Stimulated activated CD4-positive, alpha-beta T cell treated with anti-CD3 and anti-CD28 coated beads, Interleukin-2, amount 100 ng/mL, for 24 hours (primary cell): Measurements from ENCODE around the gene OR2B6.

Source experiments
- DNase-seq, 2 donors: peaks; one replicate each; pipeline ENCODE4 v3.0.0-alpha.2; 2020

The OR2B6 gene

DNA sequence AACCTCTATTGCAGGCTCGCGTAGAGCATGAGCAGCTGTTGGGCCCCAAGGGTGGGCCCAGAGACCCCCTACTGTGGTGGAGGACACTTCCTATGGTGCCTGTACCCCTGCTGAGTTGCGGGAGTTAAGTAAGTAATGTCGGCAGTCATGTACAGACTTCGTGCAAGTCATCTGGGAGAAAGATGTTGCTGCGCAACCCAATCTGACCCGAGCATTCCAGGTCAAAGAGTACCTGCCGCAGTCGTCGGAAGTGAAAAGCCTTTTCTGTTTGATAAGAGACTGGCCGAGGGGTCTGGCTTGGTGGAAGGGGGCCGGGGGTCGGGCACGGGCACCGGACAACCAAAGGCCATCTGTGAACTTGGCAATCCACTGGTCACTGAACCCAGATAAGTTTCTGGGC, 44.3 kb downstream of the OR2B6 start:
- no peak for DNase-seq

GRCh38 chr6:28001751-28002150, 44.7 kb downstream of the OR2B6 start:
- no peak for DNase-seq

- no peak for DNase-seq
Observed at GRCh38 chr6:28002161-28002560, 45.1 kb downstream of the OR2B6 start.

- no peak for DNase-seq
Observed at GRCh38 chr6:28003059-28003458, 46.0 kb downstream of the OR2B6 start.

GRCh38 chr6:28003661-28004060, 46.6 kb downstream of the OR2B6 start:
- no peak for DNase-seq

DNA sequence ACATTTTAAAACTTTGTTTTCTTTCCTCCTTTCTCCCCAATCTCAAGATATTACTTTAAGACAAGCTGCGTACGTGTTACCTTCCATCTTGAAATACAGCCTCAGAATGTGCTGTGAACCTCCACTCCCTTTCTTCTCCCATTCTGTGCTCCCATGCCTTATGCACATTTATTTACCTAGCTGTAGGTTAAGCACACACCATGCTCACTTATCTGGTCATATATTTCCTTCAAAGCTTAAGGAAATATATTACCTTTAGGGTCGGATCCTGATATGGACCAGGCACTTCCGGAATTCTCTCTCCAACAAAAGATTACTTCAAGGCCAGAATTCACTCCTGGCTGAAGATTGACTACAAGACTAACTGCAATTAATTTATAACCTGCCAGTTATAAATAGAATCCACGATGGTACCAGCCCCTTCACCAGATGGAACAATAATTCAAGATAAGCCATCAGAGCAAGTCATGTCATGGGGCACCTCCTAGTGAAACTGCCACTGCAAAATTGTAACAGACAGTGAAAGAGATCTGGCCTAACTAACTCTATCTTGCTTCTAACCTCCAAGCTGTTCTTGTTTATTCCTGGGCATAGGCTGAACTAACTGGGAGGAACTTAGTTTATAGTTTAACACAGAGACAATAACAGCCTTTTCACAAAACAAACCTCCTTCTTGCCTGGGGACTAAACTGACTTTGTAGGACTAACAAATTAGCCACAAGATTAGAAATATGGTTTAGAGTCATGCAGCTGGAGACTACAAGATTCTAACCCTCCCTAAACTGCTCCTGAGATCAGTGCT, 47.5 kb downstream of the OR2B6 start:
- DNase-seq: no peak

- no peak for DNase-seq
Observed at GRCh38 chr6:28005152-28005890, 48.3 kb downstream of the OR2B6 start.

- no peak for DNase-seq
Observed at GRCh38 chr6:28005975-28006374, 48.9 kb downstream of the OR2B6 start.
